Esophagus squamous epithelium (tissue), 5 donors: ENCODE results near the gene CACNA1I. TPM values are rescaled to one million over a fixed set of nuclear protein-coding genes. Genes with fewer than 3 reads are reported as not detected.

Experiments used
- DNase-seq: peaks from one replicate; lab custom pipeline; 2025; lab: John Stamatoyannopoulos, UW
- H3K27ac ChIP-seq, 4 donors: fragments of 200-600 bp; sonication (generic); one replicate each; pipeline ENCODE4 v1.5.1; 2016 to 2019; ENCODE audit warnings: mild to moderate bottlenecking in 1 of 4
- H3K27me3 ChIP-seq, 4 donors: fragments of 200-600 bp; sonication (generic); 1 replicate in 3 of 4; 2 replicates in 1 of 4; pipeline versions ENCODE4 v1.5.1 to v1.6.0; 2017 to 2021; ENCODE audit warnings: antibody characterized with exemption in 1 of 4
- H3K36me3 ChIP-seq, 3 donors: fragments of 200-600 bp; sonication (generic); one replicate each; pipeline ENCODE4 v1.5.1; 2016 to 2019
- H3K4me1 ChIP-seq, 3 donors: fragments of 200-600 bp; sonication (generic); one replicate each; pipeline ENCODE4 v1.5.1; 2017 to 2019
- H3K4me3 ChIP-seq, 4 donors: fragments of 200-600 bp; sonication (generic); 1 replicate in 3 of 4; 2 replicates in 1 of 4; pipeline ENCODE4 v1.5.1; 2016 to 2019; ENCODE audit warnings: mild to moderate bottlenecking in 2 of 4, moderate library complexity in 1 of 4
- H3K9me3 ChIP-seq, 3 donors: fragments of 200-600 bp; sonication (generic); one replicate each; pipeline ENCODE4 v1.5.1; 2016 to 2019
- CTCF ChIP-seq, 6 experiments: fragments of 450-650 bp in 4 of 6; fragments of 200-600 bp in 2 of 6; sonication (generic) in 2 of 6; IDR thresholded peaks; one replicate each; pipeline ENCODE4 v1.5.1; 2016 to 2019; ENCODE audit warnings: antibody characterized with exemption in 6 of 6, mild to moderate bottlenecking in 4 of 6, moderate library complexity in 4 of 6
- POLR2A ChIP-seq, 4 donors: fragments of 450-650 bp; IDR thresholded peaks; one replicate each; pipeline ENCODE4 v1.6.1; 2017; ENCODE audit warnings: antibody characterized with exemption in 4 of 4, mild to moderate bottlenecking in 4 of 4, moderate library complexity in 3 of 4
- WGBS, 2 donors: methylation state at CpG; one replicate each; pipeline ENCODE4 v1.1.5; 2018; 5-methylcytosine and 5-hydroxymethylcytosine counted together
- intact Hi-C: fragments of 100-400 bp; cut with DNase I; formaldehyde crosslinking; loops from one replicate; pipeline ENCODE4 v1.15.0; 2022
- total RNA-seq, 4 donors: library from RNA; depleted of rRNA; stranded (reverse); fragments of >200 nt; gene quantifications; one replicate each; pipeline ENCODE4 v1.1.0, GENCODE V29; 2016
- donor health status: DM: yes; HTN: yes; CAD: no.

The CACNA1I gene
- total RNA-seq, 4 donors from 2014 or later, result 0.12 to 0.38 (median 0.20) TPM

GRCh38 chr22:39666926-39667325 lies 96.4 kb downstream of the CACNA1I start:
- 33 to 50% methylated on average over 2 to 3 of the region's 7 CpGs for WGBS, 2 donors
- Histone ChIP-seq H3K9me3 (peaks cover 0 to 18% (median 12%) of the 10 kb centered on the region in 3 donors), H3K36me3 (no peaks in the 10 kb centered on the region), H3K4me3 (no peak overlapping the region), H3K4me1 (peaks cover 6 to 24% (median 7%) of the 10 kb centered on the region in 3 donors), H3K27me3 (peaks cover 4 to 68% (median 7%) of the 10 kb centered on the region in 4 donors), H3K27ac (no peak overlapping the region)
- DNase-seq, result no peak
- intact Hi-C loops, result no loop called here
- TF ChIP-seq CTCF (IDR thresholded peaks at IDR 0.05) (no peak), POLR2A (IDR thresholded peaks at IDR 0.05) (no peak)

GRCh38 chr22:39669432-39669831 lies 98.9 kb downstream of the CACNA1I start:
- TF ChIP-seq CTCF (IDR thresholded peaks at IDR 0.05) (no peak), POLR2A (IDR thresholded peaks at IDR 0.05) (no peak)
- H3K27me3 ChIP-seq, result peaks cover 0 to 53% (median 0%) of the 10 kb centered on the region in 4 donors
- no peak overlapping the region for H3K4me3 ChIP-seq
- no peaks in the 10 kb centered on the region for H3K36me3 ChIP-seq
- peaks cover 0 to 6% (median 0%) of the 10 kb centered on the region in 3 donors for H3K4me1 ChIP-seq
- no peak overlapping the region for H3K27ac ChIP-seq
- DNase-seq, result no peak
- H3K9me3 ChIP-seq, result peaks cover 0 to 30% (median 22%) of the 10 kb centered on the region in 3 donors
- intact Hi-C loops, result no loop called here
- 91 to 94% methylated on average over 2 of the region's 2 CpGs for WGBS, 2 donors

DNA sequence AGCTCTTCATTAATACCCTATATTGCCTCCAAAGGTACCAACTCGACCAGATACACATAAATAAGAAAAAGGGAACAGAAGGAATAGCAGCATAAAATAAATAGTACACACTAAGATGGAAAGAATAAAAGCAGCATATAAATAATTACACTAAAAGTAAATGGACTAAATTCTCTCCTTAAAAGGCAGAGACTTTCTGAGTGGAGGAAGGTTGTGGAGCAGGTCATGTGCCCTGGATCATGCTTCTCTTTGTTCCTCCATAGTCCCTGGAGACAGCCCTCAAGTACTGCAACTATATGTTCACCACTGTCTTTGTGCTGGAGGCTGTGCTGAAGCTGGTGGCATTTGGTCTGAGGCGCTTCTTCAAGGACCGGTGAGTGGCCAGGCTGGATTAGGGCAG lies 101.4 kb downstream of the CACNA1I start:
- Histone ChIP-seq H3K4me1 (no peaks in the 10 kb centered on the region), H3K4me3 (no peak overlapping the region), H3K9me3 (peaks cover 0 to 30% (median 22%) of the 10 kb centered on the region in 3 donors), H3K36me3 (no peaks in the 10 kb centered on the region), H3K27ac (no peak overlapping the region), H3K27me3 (peaks cover 0 to 50% (median 0%) of the 10 kb centered on the region in 4 donors)
- DNase-seq, result no peak
- 64 to 90% methylated on average over 1 to 3 of the region's 3 CpGs for WGBS, 2 donors
- no peak for TF ChIP-seq POLR2A (IDR thresholded peaks at IDR 0.05)
- TF ChIP-seq CTCF (IDR thresholded peaks at IDR 0.05), result no peak
- intact Hi-C loops, result no loop called here

DNA sequence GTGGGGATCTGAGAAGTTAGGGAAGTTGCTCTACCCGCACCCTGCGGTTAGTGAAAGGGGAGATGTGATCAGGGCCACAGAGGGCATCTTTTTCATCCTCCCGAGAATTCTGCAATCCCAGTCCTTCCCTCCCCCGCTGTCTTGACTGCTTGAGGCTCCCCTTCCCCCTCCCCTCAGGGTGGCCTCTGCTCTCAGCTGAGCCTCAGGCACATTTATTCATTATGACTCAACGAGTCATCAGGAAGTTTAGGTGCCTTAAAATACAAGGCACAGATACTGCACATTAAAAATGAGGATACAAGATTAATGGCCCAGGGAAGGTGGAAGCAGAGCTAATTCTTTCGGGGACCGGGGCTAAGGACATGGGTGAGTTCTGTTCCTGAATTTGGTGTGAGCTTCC lies 104.0 kb downstream of the CACNA1I start:
- intact Hi-C loops, result no loop called here
- Histone ChIP-seq H3K27me3 (peaks cover 0 to 37% (median 0%) of the 10 kb centered on the region in 4 donors), H3K27ac (no peak overlapping the region), H3K4me1 (no peaks in the 10 kb centered on the region), H3K36me3 (no peaks in the 10 kb centered on the region), H3K9me3 (peaks cover 0 to 30% (median 22%) of the 10 kb centered on the region in 3 donors), H3K4me3 (no peak overlapping the region)
- no peak for TF ChIP-seq CTCF (IDR thresholded peaks at IDR 0.05)
- no peak for TF ChIP-seq POLR2A (IDR thresholded peaks at IDR 0.05)
- no peak for DNase-seq
- WGBS, 2 donors, result 45 to 47% methylated on average over 5 to 6 of the region's 7 CpGs

GRCh38 chr22:39675947-39676346 lies 105.4 kb downstream of the CACNA1I start:
- Histone ChIP-seq H3K27ac (no peak overlapping the region), H3K4me1 (no peaks in the 10 kb centered on the region), H3K27me3 (peaks cover 0 to 37% (median 0%) of the 10 kb centered on the region in 4 donors), H3K36me3 (no peaks in the 10 kb centered on the region), H3K4me3 (no peak overlapping the region), H3K9me3 (peaks cover 0 to 22% (median 19%) of the 10 kb centered on the region in 3 donors)
- intact Hi-C loops, result no loop called here
- no peak for DNase-seq
- 81 to 84% methylated on average over 9 to 10 of the region's 10 CpGs for WGBS, 2 donors
- TF ChIP-seq CTCF (IDR thresholded peaks at IDR 0.05) (no peak), POLR2A (IDR thresholded peaks at IDR 0.05) (no peak)
